ENCODE data around the gene EIF3M.
"Not testable (repeated sequence)": the region's sequence is repeated elsewhere in the genome, so short reads cannot be mapped to it uniquely, and the experiment has no call there.

EIF3M gene

GRCh38 chr11:32597921-32598320, 14.3 kb downstream of the EIF3M start:
- DNase-seq = peak; percentile 86

GRCh38 chr11:32602657-32603415, 19.2 kb downstream of the EIF3M start:
- DNase-seq = no peak

- DNase-seq = no peak
Measured at GRCh38 chr11:32606220-32606619, 22.6 kb downstream of the EIF3M start.

- DNase-seq = not testable (repeated sequence)
Measured at GRCh38 chr11:32608826-32609225, 25.2 kb downstream of the EIF3M start.

- no peak for DNase-seq
Measured at GRCh38 chr11:32610797-32611352, 27.2 kb downstream of the EIF3M start.

- no peak for DNase-seq
Measured at GRCh38 chr11:32613500-32614151, 30.0 kb downstream of the EIF3M start.

GRCh38 chr11:32615422-32615821, 31.8 kb downstream of the EIF3M start:
- peak; percentile 46 for DNase-seq

- DNase-seq = no peak
Measured at GRCh38 chr11:32616903-32617302, 33.3 kb downstream of the EIF3M start.

GRCh38 chr11:32630844-32631243, 47.2 kb downstream of the EIF3M start:
- no peak for DNase-seq

GRCh38 chr11:32635819-32636218, 52.2 kb downstream of the EIF3M start:
- no peak for DNase-seq

- DNase-seq = no peak
Measured at GRCh38 chr11:32641361-32641760, 57.7 kb downstream of the EIF3M start.

GRCh38 chr11:32643526-32643925, 59.9 kb downstream of the EIF3M start:
- no peak for DNase-seq
